Loucy (cell line): Measurements from ENCODE around the gene TBX10.

Source experiments
- CTCF ChIP-seq: fragments of 200-600 bp; sonication (generic); conservative IDR thresholded peaks from 2 replicates; pipeline ENCODE4 v1.5.1; 2014; ENCODE audit warnings: mild to moderate bottlenecking, antibody characterized with exemption, low read length
- EZH2phosphoT487 ChIP-seq: fragments of 200-600 bp; IDR thresholded peaks from 2 replicates; pipeline ENCODE4 v1.6.1; 2018; ENCODE audit warnings: antibody characterized with exemption, mild to moderate bottlenecking, moderate library complexity, borderline replicate concordance

- TF ChIP-seq CTCF (peak; percentile 16; the same call in 1 of the 2 replicates), EZH2phosphoT487 (no peak)
Observed at GRCh38 chr11:67665541-67666302, 26.2 kb upstream of the TBX10 start.
